OCI-LY3 (cell line): ENCODE data around the gene PRSS56.

Experiments used
- CTCF ChIP-seq: fragments of 200-600, 300-600 bp; sonication (generic); IDR thresholded peaks from 2 replicates; pipeline ENCODE4 v1.5.1; 2014; ENCODE audit warnings: antibody characterized with exemption, low read length, low read depth
- EZH2phosphoT487 ChIP-seq: fragments of 200-600 bp; shearing (Covaris generic); IDR thresholded peaks from 2 replicates; pipeline ENCODE4 v1.6.1; 2018; ENCODE audit warnings: antibody characterized with exemption, mixed run types, low read depth

- no peak for TF ChIP-seq CTCF
- TF ChIP-seq EZH2phosphoT487: no peak
Measured at GRCh38 chr2:232518844-232519243, 1.3 kb upstream of the PRSS56 start.
